K562 (cell line): Measurements from ENCODE around the gene PRR19. TPM values are rescaled to one million over a fixed set of nuclear protein-coding genes. Genes with fewer than 3 reads are reported as not detected.
A peak's percentile ranks its signal among the peaks of the same experiment; 100 is the strongest.

Experiments used
- CHD1 ChIP-seq: fragments of 200-600 bp; sonication (generic); IDR thresholded peaks from one replicate; pipeline ENCODE4 v1.6.1; 2012; ENCODE audit warnings: mild to moderate bottlenecking, moderate library complexity, low read length, inconsistent platforms
- DACH1 ChIP-seq: fragments of 450-650 bp; IDR thresholded peaks from 2 replicates; pipeline ENCODE4 v1.6.1; 2018; ENCODE audit not compliant: partially characterized antibody
- DEAF1 ChIP-seq: fragments of 450-650 bp; formaldehyde crosslinking; IDR thresholded peaks from 2 replicates; pipeline ENCODE4 v1.4.0; 2020; ENCODE audit warnings: mild to moderate bottlenecking, moderate library complexity
- ETV1 ChIP-seq: fragments of 450-650 bp; conservative IDR thresholded peaks from 2 replicates; pipeline ENCODE4 v1.6.1; 2016; ENCODE audit warnings: missing genetic modification characterization, control low read depth, low read depth, missing compliant biosample characterization
- FOXJ2 ChIP-seq: fragments of 200-800 bp; sonication (Bioruptor generic); IDR thresholded peaks from 2 replicates; pipeline ENCODE4 v1.6.1; 2016; ENCODE audit warnings: missing genetic modification characterization, missing compliant biosample characterization
- NCOA6 ChIP-seq: fragments of 450-650 bp; IDR thresholded peaks from 2 replicates; pipeline ENCODE4 v1.6.1; 2017; ENCODE audit warnings: mild to moderate bottlenecking
- PHF21A ChIP-seq: fragments of 450-650 bp; IDR thresholded peaks from 2 replicates; pipeline ENCODE4 v1.6.1; 2017; ENCODE audit warnings: low read depth, borderline replicate concordance
- RBM17 ChIP-seq: fragments of 200-400 bp; formaldehyde crosslinking; IDR thresholded peaks from 2 replicates; pipeline ENCODE4 v1.6.1; 2017; ENCODE audit warnings: low read depth, mild to moderate bottlenecking, low read length, borderline replicate concordance
- RBM22 ChIP-seq: fragments of 200-400 bp; formaldehyde crosslinking; IDR thresholded peaks from 2 replicates; pipeline ENCODE4 v1.6.1; 2018; ENCODE audit warnings: low read length, low read depth; ENCODE audit not compliant: poor library complexity, severe bottlenecking
- TFE3 ChIP-seq: fragments of 450-650 bp; formaldehyde crosslinking; IDR thresholded peaks from 2 replicates; pipeline ENCODE4 v1.4.0; 2020; ENCODE audit warnings: mild to moderate bottlenecking, mixed read lengths
- TRIM25 ChIP-seq: fragments of 450-650 bp; IDR thresholded peaks from 2 replicates; pipeline ENCODE4 v1.7.0; 2016; ENCODE audit warnings: borderline replicate concordance
- ZBTB17 ChIP-seq: fragments of 450-650 bp; formaldehyde crosslinking; IDR thresholded peaks from 2 replicates; pipeline ENCODE4 v1.4.0; 2020; ENCODE audit warnings: mild to moderate bottlenecking
- ZC3H4 ChIP-seq: sonication (generic); formaldehyde crosslinking; IDR thresholded peaks from 2 replicates; pipeline ENCODE4 v1.9.0; 2021; ENCODE audit warnings: missing genetic modification reagents, borderline replicate concordance
- ZNF224 ChIP-seq: sonication (generic); formaldehyde crosslinking; IDR thresholded peaks from 2 replicates; pipeline ENCODE4 v1.8.0; 2022; ENCODE audit warnings: mild to moderate bottlenecking, missing genetic modification reagents
- ZNF3 ChIP-seq: fragments of 250-450 bp; sonication (Bioruptor Pico); IDR thresholded peaks from 2 replicates; pipeline ENCODE4 v1.5.0; 2021; ENCODE audit warnings: mild to moderate bottlenecking, moderate library complexity
- ZNF311 ChIP-seq: fragments of 250-450 bp; sonication (Bioruptor Pico); IDR thresholded peaks from 2 replicates; pipeline ENCODE4 v1.4.0; 2020; ENCODE audit warnings: mild to moderate bottlenecking, moderate library complexity
- ZNF589 ChIP-seq: fragments of 200-800 bp; sonication (Bioruptor generic); IDR thresholded peaks from 2 replicates; pipeline ENCODE4 v1.6.1; 2016; ENCODE audit warnings: low read depth, missing genetic modification characterization, missing compliant biosample characterization
- ZNF696 ChIP-seq: fragments of 250-450 bp; sonication (Bioruptor Pico); conservative IDR thresholded peaks from 2 replicates; pipeline ENCODE4 v1.4.0; 2020; ENCODE audit warnings: mild to moderate bottlenecking, moderate library complexity
- polyA plus RNA-seq, 8 experiments: library from polyadenylated mRNA; depleted of rRNA in 4 of 8; stranded (reverse) in 5 of 8; unstranded in 3 of 8; fragments of >200 nt; fragmentation: Nextera tagmentation in 2 of 8; fragmentation: Illumina TruSeq in 1 of 8; extraction: Ambion mirVana in 2 of 8; extraction: Trizol in 1 of 8; gene quantifications; 2 replicates each; pipeline versions ENCODE4 v1.2.1 to v1.2.3, GENCODE V29; 2011 to 2014; ENCODE audit warnings: inconsistent platforms in 1 of 8, missing spikeins in 1 of 8
- total RNA-seq, 7 experiments: library from RNA; depleted of rRNA in 6 of 7; stranded (reverse); fragments of >200 nt in 6 of 7; fragmentation: Illumina TruSeq in 2 of 7; extraction: Trizol in 2 of 7; gene quantifications; 2 replicates each; pipeline versions ENCODE4 v1.2.1 to v1.2.3, GENCODE V29; 2011 to 2021; ENCODE audit warnings: low replicate concordance in 1 of 7
- TF ChIP-seq, protein P1 (sequence below): sonication (generic); formaldehyde crosslinking; IDR thresholded peaks from 2 replicates; pipeline ENCODE4 v1.8.1; 2023; ENCODE audit warnings: mild to moderate bottlenecking, missing genetic modification reagents

PRR19 gene
- total and polyA plus RNA-seq, 9 of the 15 experiments (the other 6 are each of a cell fraction or from before 2014, with no cell fraction given): 0.10 to 1.6 (median 0.54) TPM

DNA sequence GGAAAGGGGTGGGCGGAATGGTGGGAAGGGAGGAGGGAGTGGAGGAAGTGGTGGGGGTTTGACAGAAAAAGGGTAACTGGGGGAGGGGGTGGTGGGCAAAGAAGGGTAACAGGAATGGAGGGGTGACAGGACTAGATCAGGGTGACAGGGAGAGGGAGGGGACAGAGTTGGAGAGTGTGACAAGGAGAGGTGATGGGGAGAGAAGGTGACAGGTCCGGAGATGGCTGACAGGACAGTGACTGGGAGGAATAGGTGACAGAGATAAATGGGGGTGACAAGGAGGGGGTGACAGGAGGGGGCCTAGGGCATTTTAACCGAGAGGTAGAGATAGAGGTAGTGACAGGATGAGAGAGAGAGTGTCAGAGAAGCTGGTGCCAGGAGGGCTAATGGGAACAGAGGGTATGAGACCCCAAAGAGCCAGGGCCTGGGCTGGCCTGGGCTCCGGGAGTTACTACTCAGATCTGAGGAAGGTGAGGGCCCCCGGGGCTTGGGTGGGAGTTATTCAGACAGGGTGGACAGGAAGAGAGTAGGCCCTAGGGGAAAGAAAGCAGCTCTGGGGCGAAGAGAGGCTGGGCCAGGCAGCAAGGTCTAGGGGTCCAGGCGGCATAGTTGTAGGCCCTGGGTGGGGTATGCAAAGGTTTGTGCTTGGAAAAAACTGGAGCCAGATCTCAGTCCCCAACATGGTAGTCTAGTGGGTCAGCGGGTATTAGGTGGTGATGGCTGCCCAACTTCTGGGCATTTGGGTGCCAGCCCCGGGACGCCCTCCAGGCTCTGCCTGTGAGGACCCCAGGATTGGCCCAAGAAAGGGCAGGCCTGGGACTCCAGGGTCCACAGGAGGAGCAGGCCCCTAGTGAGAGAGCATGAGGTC is 32.2 kb upstream of the PRR19 start (continued):
- TF ChIP-seq ZBTB17 (CRISPR knock-in tag): no peak
- TF ChIP-seq DACH1: no peak
- TF ChIP-seq ZNF589 (CRISPR knock-in tag): no peak
- TF ChIP-seq FOXJ2 (tag): no peak
- TF ChIP-seq RBM22: no peak
- 0 out of 2 replicates have a peak, but pooled peaks have one; percentile 37 for TF ChIP-seq TRIM25
- TF ChIP-seq CHD1: peak; percentile 14
- no peak for TF ChIP-seq ZNF311 (CRISPR knock-in tag)
- TF ChIP-seq NCOA6: no peak
- TF ChIP-seq PHF21A: no peak
- TF ChIP-seq ZNF224 (CRISPR knock-in tag): no peak
- no peak for TF ChIP-seq RBM17
- no peak for TF ChIP-seq DEAF1 (CRISPR knock-in tag)
- TF ChIP-seq ZNF696 (CRISPR knock-in tag): no peak
- TF ChIP-seq, protein P1, sequence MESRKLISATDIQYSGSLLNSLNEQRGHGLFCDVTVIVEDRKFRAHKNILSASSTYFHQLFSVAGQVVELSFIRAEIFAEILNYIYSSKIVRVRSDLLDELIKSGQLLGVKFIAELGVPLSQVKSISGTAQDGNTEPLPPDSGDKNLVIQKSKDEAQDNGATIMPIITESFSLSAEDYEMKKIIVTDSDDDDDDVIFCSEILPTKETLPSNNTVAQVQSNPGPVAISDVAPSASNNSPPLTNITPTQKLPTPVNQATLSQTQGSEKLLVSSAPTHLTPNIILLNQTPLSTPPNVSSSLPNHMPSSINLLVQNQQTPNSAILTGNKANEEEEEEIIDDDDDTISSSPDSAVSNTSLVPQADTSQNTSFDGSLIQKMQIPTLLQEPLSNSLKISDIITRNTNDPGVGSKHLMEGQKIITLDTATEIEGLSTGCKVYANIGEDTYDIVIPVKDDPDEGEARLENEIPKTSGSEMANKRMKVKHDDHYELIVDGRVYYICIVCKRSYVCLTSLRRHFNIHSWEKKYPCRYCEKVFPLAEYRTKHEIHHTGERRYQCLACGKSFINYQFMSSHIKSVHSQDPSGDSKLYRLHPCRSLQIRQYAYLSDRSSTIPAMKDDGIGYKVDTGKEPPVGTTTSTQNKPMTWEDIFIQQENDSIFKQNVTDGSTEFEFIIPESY (CRISPR knock-in tag): no peak
- TF ChIP-seq ETV1 (tag): no peak; the same call in 1 of the 2 replicates
- TF ChIP-seq TFE3: no peak
- 0 out of 2 replicates have a peak, but pooled peaks have one; percentile 26 for TF ChIP-seq ZC3H4 (CRISPR knock-in tag)
- TF ChIP-seq ZNF3 (CRISPR knock-in tag): no peak
